GM21526 (cell line): ENCODE measurements around the gene GCHFR.
A peak's percentile ranks its signal among the peaks of the same experiment; 100 is the strongest.

Experiments used
- ATAC-seq: cut with Tn5 transposase; IDR thresholded peaks from one replicate; pipeline ENCODE4 v1.9.1; 2021; ENCODE audit warnings: moderate library complexity; ENCODE audit not compliant: unreplicated experiment, low FRiP score

The GCHFR gene

GRCh38 chr15:40763801-40764628 lies at the start of gene GCHFR:
Gene GCHFR, plus strand, starts transcription at chr15:40764068. Its CDS starts 113 bp downstream, at chr15:40764181.
- peak; percentile 53 for ATAC-seq

- no peak for ATAC-seq
These were observed 49.7 kb upstream of the GCHFR start for GRCh38 chr15:40714144-40714543.

- ATAC-seq: no peak
These were observed 47.7 kb upstream of the GCHFR start for GRCh38 chr15:40716165-40716564.

GRCh38 chr15:40721701-40722100 lies 42.2 kb upstream of the GCHFR start:
- ATAC-seq: no peak

- no peak for ATAC-seq
These were observed 41.5 kb upstream of the GCHFR start for GRCh38 chr15:40722354-40722753.

GRCh38 chr15:40722934-40723333 lies 40.9 kb upstream of the GCHFR start:
- no peak for ATAC-seq

- ATAC-seq: no peak
These were observed 39.9 kb upstream of the GCHFR start for GRCh38 chr15:40723919-40724318.

GRCh38 chr15:40731034-40731433 lies 32.8 kb upstream of the GCHFR start:
- ATAC-seq: no peak

GRCh38 chr15:40736575-40736974 lies 27.3 kb upstream of the GCHFR start:
- ATAC-seq: no peak

- no peak for ATAC-seq
These were observed 26.8 kb upstream of the GCHFR start for GRCh38 chr15:40737048-40737447.

GRCh38 chr15:40739047-40739446 lies 24.8 kb upstream of the GCHFR start:
- no peak for ATAC-seq

- no peak for ATAC-seq
These were observed 24.0 kb upstream of the GCHFR start for GRCh38 chr15:40739854-40740253.

GRCh38 chr15:40743485-40743901 lies 20.4 kb upstream of the GCHFR start:
- no peak for ATAC-seq

- ATAC-seq: no peak
These were observed 19.7 kb upstream of the GCHFR start for GRCh38 chr15:40743921-40744814.

GRCh38 chr15:40744815-40745152 lies 19.1 kb upstream of the GCHFR start:
- ATAC-seq: no peak

- ATAC-seq: no peak
These were observed 16.9 kb upstream of the GCHFR start for GRCh38 chr15:40746916-40747418.

GRCh38 chr15:40747685-40748631 lies 15.9 kb upstream of the GCHFR start:
- ATAC-seq: no peak

- no peak for ATAC-seq
These were observed 14.7 kb upstream of the GCHFR start for GRCh38 chr15:40749151-40749630.

GRCh38 chr15:40750885-40751284 lies 13.0 kb upstream of the GCHFR start:
- ATAC-seq: no peak

GRCh38 chr15:40751745-40752144 lies 12.1 kb upstream of the GCHFR start:
- ATAC-seq: no peak
